ENCODE results near the gene ME2.
"Not testable (repeated sequence)": the region's sequence is repeated elsewhere in the genome, so short reads cannot be mapped to it uniquely, and the experiment has no call there.

The ME2 gene

GRCh38 chr18:50878345-50879301, at the start of gene ME2:
TSS of gene ME2 (plus strand) at chr18:50879118. CDS start at chr18:50895821, 16,703 bp downstream.
- DNase-seq, result peak; percentile 88

GRCh38 chr18:50829644-50830043, 49.3 kb upstream of the ME2 start:
- DNase-seq, result no peak

GRCh38 chr18:50830544-50830943, 48.4 kb upstream of the ME2 start:
- no peak for DNase-seq

- DNase-seq, result no peak
Measured at GRCh38 chr18:50832754-50833153, 46.2 kb upstream of the ME2 start.

- DNase-seq, result not testable (repeated sequence)
Measured at GRCh38 chr18:50833496-50833895, 45.4 kb upstream of the ME2 start.

- peak; percentile 84 for DNase-seq
Measured at GRCh38 chr18:50836521-50836957, 42.4 kb upstream of the ME2 start.

GRCh38 chr18:50839341-50839740, 39.6 kb upstream of the ME2 start:
- no peak for DNase-seq

- DNase-seq, result no peak
Measured at GRCh38 chr18:50839996-50840395, 38.9 kb upstream of the ME2 start.

- no peak for DNase-seq
Measured at GRCh38 chr18:50842846-50843245, 36.1 kb upstream of the ME2 start.

GRCh38 chr18:50844554-50844953, 34.4 kb upstream of the ME2 start:
- no peak for DNase-seq

GRCh38 chr18:50844960-50845359, 34.0 kb upstream of the ME2 start:
- DNase-seq, result no peak

GRCh38 chr18:50847192-50847591, 31.7 kb upstream of the ME2 start:
- no peak for DNase-seq

- no peak for DNase-seq
Measured at GRCh38 chr18:50848061-50848551, 30.8 kb upstream of the ME2 start.

GRCh38 chr18:50848991-50849390, 29.9 kb upstream of the ME2 start:
- DNase-seq, result no peak

- DNase-seq, result peak; percentile 53
Measured at GRCh38 chr18:50849419-50849821, 29.5 kb upstream of the ME2 start.

GRCh38 chr18:50850307-50851065, 28.4 kb upstream of the ME2 start:
- DNase-seq, result no peak

- DNase-seq, result no peak
Measured at GRCh38 chr18:50853863-50854271, 25.1 kb upstream of the ME2 start.

GRCh38 chr18:50855976-50856757, 22.8 kb upstream of the ME2 start:
- DNase-seq, result no peak

- DNase-seq, result not testable (repeated sequence)
Measured at GRCh38 chr18:50857166-50857565, 21.8 kb upstream of the ME2 start.

GRCh38 chr18:50857694-50858093, 21.2 kb upstream of the ME2 start:
- no peak for DNase-seq

- no peak for DNase-seq
Measured at GRCh38 chr18:50859793-50860555, 18.9 kb upstream of the ME2 start.

- no peak for DNase-seq
Measured at GRCh38 chr18:50861617-50862016, 17.3 kb upstream of the ME2 start.

Measured in fibroblast of upper back skin (primary cell).